ENCODE measurements around the gene CERS3.
"Not testable (repeated sequence)": the region's sequence is repeated elsewhere in the genome, so short reads cannot be mapped to it uniquely, and the experiment has no call there.

CERS3 gene

GRCh38 chr15:100463515-100463914, 65.2 kb downstream of the CERS3 start:
- DNase-seq: no peak

- no peak for DNase-seq
Measured at GRCh38 chr15:100461049-100461448, 67.7 kb downstream of the CERS3 start.

GRCh38 chr15:100457201-100457600, 71.5 kb downstream of the CERS3 start:
- peak; percentile 5 for DNase-seq

DNA sequence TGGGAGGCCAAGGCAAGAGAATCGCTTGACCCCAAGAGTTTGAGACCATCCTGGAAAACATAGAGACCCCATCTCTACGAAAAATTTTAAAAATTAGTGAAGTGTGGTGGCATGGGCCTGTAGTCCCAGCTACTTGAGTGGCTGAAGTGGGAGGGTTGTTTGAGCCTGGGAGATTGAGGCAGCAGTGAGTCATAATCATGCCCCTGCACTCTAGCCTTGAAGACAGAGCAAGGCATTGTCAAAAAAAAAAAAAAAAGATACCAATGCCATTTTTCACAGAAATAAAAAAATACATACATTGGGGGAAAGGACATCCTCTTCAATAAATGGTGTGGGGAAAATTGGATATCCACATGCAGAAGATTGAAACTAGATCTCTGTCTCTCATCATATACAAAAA, 74.6 kb downstream of the CERS3 start:
- DNase-seq: no peak

DNA sequence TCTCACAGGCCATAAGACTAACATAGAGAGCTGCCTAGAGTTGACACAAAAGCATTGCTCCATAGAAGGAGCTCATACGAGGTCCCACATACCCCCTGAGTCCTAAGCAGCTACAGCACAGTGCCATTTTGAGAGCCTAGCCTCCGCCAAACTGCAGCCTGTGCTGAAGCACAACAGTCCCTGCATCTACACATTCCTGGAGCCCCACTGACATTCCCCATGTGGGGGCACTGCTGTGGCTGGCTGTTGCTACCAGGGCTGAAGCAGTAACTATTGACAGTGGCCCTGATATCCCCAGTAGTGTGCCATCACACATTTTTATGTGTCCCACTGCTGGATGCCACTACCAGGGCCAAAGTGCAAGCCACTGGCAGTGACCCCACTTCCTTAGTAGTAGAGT, 80.3 kb downstream of the CERS3 start:
- DNase-seq: no peak

GRCh38 chr15:100441063-100441462, 87.7 kb downstream of the CERS3 start:
- not testable (repeated sequence) for DNase-seq

GRCh38 chr15:100439514-100439913, 89.2 kb downstream of the CERS3 start:
- no peak for DNase-seq

DNA sequence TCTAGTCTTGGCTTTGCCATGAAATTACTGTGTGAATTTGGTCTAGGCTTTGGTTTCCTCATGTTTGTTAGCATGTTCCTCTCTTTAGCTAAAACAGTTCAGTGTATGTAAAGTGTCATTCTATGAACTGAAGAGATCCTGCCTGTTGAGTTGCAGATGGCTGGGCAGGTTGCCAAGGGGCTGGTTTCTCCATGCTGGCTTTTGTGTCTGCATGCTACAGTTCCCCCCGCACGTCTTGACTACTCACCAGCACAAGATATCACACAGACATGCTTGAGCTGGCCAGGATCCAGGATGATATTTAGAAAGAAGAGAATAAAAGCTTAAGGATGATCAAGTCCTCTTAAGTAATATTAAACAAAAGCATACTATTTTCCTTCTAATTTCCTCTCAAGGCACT, 90.2 kb downstream of the CERS3 start:
- DNase-seq: peak; percentile 82

- DNase-seq: no peak
Measured at GRCh38 chr15:100437261-100437660, 91.5 kb downstream of the CERS3 start.

- no peak for DNase-seq
Measured at GRCh38 chr15:100434561-100434960, 94.2 kb downstream of the CERS3 start.

DNA sequence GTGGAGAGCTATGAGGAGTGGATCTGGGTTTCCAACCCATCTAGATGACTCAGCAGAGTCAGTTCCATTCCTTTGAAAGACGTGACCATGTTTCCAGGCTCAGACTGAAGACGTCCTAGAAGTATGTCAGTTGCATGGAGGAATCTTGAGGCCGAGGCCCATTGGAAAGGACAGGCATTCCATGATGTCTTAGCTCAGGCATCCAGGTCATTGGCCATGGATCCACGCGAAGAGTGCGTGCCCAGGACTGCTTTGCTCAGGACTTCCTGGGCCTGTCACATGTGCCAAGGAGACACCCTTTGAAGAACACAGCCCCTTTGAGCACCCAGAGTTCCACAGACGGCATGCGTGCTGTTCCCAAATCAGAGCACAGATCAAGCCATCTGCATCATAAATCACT, 94.7 kb downstream of the CERS3 start:
- no peak for DNase-seq

- no peak for DNase-seq
Measured at GRCh38 chr15:100433304-100433703, 95.4 kb downstream of the CERS3 start.

DNA sequence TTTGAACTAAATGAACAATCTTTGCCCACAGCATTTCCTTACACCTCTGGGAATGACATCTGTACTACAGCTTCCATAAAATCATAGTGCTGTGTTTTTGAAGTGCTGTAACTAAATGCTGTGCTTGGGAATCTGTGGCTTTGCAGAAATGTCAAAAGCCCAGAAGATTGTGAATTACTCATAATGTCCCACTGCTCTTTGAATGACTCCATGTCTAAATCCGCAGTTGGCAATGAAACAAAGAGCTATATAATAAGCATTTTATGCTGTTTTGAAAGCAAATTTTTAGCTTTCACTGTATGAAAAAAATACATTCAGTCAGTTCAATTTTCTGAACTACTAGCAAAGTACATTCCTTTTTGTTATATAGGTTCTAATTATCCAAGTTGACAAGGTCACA, 98.3 kb downstream of the CERS3 start:
- DNase-seq: no peak

DNA sequence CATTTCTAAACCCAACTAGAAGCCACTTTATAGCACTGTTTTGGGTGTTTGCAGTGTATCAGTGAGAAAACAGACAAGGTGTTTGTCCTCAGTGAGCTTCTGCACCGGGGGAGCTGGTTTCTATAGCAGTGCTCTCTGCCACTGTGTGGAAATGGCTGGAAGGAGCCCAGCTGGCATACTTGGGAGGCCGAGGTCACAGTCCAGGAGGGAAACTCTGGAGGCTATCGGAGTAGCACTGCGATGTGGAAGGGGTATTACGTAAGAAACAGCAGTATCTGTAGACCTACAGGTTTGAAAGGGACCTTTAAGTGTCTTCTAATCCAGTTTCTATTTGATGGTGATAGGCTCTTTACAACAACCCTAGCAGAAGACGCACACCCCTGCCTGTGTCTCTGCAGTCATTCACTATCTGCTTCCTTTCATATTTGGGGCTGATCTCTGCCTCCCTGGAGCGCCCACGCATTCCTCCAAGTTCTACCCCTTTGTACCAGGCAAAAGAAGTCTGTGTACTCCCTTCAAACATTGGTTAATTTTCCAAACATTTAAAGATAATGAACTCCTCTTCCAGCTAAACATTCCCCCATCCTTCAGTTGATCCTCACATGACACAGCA, 99.5 kb downstream of the CERS3 start:
- no peak for DNase-seq

GRCh38 chr15:100426937-100427336, 101.8 kb downstream of the CERS3 start:
- no peak for DNase-seq

DNA sequence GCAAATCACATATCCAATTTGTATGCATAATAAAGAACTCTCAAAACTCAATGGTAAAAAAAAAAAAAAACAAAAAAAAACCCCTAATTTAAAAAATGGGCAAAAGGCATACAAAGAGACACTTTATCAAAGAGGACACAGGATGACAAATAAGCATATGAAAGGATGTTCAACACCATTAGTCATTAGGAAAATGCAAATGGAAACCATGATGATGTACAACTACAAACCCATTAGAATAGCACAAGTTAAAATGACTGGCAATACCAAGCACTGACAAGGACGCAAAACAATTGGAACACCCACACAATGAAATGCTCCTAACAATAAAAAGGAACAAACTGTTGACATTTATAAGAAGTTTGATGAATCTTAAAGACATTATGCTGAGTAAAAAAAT, 123.6 kb downstream of the CERS3 start:
- DNase-seq: no peak

- no peak for DNase-seq
Measured at GRCh38 chr15:100400996-100401395, 127.8 kb downstream of the CERS3 start.

GRCh38 chr15:100394736-100395440, 133.9 kb downstream of the CERS3 start:
- no peak for DNase-seq

DNA sequence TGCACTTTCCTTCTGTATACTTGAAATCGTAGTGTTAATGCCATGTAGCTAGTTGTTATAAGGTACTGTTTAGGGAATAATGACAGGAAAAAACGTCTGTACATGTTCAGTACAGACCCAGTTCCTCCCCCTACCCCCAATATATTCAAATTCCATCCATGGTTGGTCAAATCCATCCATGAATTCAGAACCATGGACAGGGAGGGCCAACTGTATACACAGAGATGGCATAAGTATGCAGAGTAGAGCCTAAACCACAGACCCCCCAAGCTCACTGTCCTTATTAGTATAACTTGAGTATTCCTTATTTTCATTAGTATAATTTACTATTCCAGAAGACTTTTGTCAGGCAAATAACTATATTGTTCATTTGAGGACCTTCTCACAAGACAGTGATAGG, 135.7 kb downstream of the CERS3 start:
- no peak for DNase-seq

- no peak for DNase-seq
Measured at GRCh38 chr15:100385300-100386050, 143.3 kb downstream of the CERS3 start.

GRCh38 chr15:100384108-100384410, 144.7 kb downstream of the CERS3 start:
- DNase-seq: no peak

DNA sequence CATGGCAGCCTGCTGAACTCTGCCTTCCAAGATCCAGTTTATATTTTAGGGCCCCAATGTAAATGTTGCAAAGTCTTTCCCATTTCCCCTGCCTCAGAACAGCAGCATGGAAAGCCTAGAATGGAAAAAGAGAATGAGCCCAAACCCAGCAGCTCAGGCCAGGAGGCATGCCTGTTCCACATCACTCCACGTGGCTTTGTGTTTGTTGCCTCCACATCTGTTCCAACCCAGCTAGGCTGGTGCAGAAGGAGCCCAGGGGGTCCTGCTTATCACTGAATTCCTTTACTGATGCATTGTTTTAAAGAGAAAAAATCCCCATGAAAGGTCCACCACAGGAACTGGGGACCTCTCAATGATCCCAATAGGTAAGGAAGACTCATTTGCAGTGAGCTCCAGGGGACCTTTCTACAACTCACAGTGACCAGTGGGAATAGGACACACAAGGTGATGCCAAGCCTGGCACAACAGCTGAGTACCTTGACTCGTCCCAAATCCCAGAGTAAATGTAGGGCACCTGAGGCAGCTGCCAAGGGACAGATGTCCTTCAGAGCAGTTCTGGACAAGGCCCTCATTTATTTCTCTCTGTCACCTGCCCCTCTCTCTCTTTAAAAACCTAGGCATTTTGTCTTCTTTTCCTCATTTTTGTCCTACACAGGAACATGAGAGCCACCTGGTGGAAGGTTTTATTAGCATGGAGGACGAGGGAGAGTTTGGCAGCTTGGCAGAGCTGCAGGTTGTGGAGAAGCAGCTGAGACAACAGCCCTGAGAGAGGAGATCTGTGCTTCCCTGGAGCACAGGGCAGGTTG, 145.2 kb downstream of the CERS3 start:
- DNase-seq: no peak

GRCh38 chr15:100373942-100374341, 154.8 kb downstream of the CERS3 start:
- no peak for DNase-seq

Measured in NCI-H2171 treated with DMSO at 0.1 percent for 48 hours (cell line).